WTC11 (cell line): ENCODE results near the gene MYMK.

Source experiments
- ATF3 ChIP-seq: sonication (generic); formaldehyde crosslinking; conservative IDR thresholded peaks from 2 replicates; pipeline ENCODE4 v1.8.1; 2022; ENCODE audit warnings: mild to moderate bottlenecking, missing genetic modification reagents
- NR2C2 ChIP-seq: sonication (generic); formaldehyde crosslinking; IDR thresholded peaks from 2 replicates; pipeline ENCODE4 v1.8.0; 2022; ENCODE audit warnings: mild to moderate bottlenecking, missing genetic modification reagents
- ZNF232 ChIP-seq: sonication (generic); formaldehyde crosslinking; IDR thresholded peaks from 2 replicates; pipeline ENCODE4 v1.8.0; 2022; ENCODE audit warnings: mild to moderate bottlenecking, missing genetic modification reagents
- ZNF317 ChIP-seq: sonication (generic); formaldehyde crosslinking; IDR thresholded peaks from 2 replicates; pipeline ENCODE4 v1.8.1; 2023; ENCODE audit warnings: low read depth, mild to moderate bottlenecking, moderate library complexity, missing genetic modification reagents, borderline replicate concordance
- TF ChIP-seq, protein P1 (sequence below): sonication (generic); formaldehyde crosslinking; IDR thresholded peaks from 2 replicates; pipeline ENCODE4 v1.8.1; 2023; ENCODE audit warnings: mild to moderate bottlenecking, moderate library complexity, missing genetic modification reagents
- TF ChIP-seq, protein P2 (sequence below): fragments of 200-600 bp; IDR thresholded peaks from 2 replicates; pipeline ENCODE4 v1.8.0; 2022; ENCODE audit warnings: antibody characterized with exemption
- TF ChIP-seq, protein P3 (sequence below): sonication (generic); formaldehyde crosslinking; IDR thresholded peaks from 2 replicates; pipeline ENCODE4 v1.8.1; 2023; ENCODE audit warnings: mild to moderate bottlenecking, missing genetic modification reagents, moderate library complexity

DNA sequence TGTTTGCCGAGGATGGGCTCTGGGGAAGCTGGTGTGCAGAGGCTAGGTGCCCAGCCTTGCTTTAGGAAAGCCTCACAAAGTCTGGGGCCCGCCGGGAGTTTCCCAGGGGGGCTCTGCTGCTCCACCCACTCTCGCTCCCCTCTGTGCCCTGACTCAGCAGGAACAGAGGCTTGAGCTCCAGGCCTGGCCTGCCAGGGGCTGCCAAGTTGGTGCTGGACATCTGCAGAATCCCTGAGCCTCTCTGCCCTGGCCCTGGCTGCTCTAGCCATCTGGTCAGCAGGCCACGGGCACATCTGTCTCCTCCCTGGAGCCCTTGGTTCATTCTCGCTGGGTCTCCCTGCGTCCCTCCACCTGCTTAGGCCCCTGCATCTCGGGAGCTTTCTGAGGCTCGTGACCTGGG lies 9.1 kb upstream of the MYMK start:
- TF ChIP-seq ZNF317 (no peak), NR2C2 (CRISPR knock-in tag) (no peak), ZNF232 (CRISPR knock-in tag) (no peak), ATF3 (no peak)
- TF ChIP-seq, protein P1, sequence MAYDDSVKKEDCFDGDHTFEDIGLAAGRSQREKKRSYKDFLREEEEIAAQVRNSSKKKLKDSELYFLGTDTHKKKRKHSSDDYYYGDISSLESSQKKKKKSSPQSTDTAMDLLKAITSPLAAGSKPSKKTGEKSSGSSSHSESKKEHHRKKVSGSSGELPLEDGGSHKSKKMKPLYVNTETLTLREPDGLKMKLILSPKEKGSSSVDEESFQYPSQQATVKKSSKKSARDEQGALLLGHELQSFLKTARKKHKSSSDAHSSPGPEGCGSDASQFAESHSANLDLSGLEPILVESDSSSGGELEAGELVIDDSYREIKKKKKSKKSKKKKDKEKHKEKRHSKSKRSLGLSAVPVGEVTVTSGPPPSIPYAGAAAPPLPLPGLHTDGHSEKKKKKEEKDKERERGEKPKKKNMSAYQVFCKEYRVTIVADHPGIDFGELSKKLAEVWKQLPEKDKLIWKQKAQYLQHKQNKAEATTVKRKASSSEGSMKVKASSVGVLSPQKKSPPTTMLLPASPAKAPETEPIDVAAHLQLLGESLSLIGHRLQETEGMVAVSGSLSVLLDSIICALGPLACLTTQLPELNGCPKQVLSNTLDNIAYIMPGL (CRISPR knock-in tag): no peak
- TF ChIP-seq, protein P2, sequence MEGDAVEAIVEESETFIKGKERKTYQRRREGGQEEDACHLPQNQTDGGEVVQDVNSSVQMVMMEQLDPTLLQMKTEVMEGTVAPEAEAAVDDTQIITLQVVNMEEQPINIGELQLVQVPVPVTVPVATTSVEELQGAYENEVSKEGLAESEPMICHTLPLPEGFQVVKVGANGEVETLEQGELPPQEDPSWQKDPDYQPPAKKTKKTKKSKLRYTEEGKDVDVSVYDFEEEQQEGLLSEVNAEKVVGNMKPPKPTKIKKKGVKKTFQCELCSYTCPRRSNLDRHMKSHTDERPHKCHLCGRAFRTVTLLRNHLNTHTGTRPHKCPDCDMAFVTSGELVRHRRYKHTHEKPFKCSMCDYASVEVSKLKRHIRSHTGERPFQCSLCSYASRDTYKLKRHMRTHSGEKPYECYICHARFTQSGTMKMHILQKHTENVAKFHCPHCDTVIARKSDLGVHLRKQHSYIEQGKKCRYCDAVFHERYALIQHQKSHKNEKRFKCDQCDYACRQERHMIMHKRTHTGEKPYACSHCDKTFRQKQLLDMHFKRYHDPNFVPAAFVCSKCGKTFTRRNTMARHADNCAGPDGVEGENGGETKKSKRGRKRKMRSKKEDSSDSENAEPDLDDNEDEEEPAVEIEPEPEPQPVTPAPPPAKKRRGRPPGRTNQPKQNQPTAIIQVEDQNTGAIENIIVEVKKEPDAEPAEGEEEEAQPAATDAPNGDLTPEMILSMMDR: no peak
- TF ChIP-seq, protein P3, sequence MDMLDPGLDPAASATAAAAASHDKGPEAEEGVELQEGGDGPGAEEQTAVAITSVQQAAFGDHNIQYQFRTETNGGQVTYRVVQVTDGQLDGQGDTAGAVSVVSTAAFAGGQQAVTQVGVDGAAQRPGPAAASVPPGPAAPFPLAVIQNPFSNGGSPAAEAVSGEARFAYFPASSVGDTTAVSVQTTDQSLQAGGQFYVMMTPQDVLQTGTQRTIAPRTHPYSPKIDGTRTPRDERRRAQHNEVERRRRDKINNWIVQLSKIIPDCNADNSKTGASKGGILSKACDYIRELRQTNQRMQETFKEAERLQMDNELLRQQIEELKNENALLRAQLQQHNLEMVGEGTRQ (CRISPR knock-in tag): no peak
